ENCODE measurements around the gene LIN7A. TPM values are rescaled to one million over a fixed set of nuclear protein-coding genes. Genes with fewer than 3 reads are reported as not detected.

Gene LIN7A
- total and polyA plus RNA-seq, 8 donors, result 0.12 to 1.5 (median 0.64) TPM

GRCh38 chr12:80864046-80864735 lies 73.5 kb downstream of the LIN7A start:
- H3K4me3 ChIP-seq, result no peak overlapping the region
- H3K27ac ChIP-seq, result no peak overlapping the region
- no peaks in the 10 kb centered on the region for H3K27me3 ChIP-seq
- H3K4me1 ChIP-seq, result no peaks in the 10 kb centered on the region
- ATAC-seq (no peak), FAIRE-seq (no peak), DNase-seq (no peak)
- no peaks in the 10 kb centered on the region for H3K9me3 ChIP-seq
- intact Hi-C loops (cut with DNase I), result no loop called here
- WGBS, 2 donors, result 76 to 79% methylated on average over 4 of the region's 4 CpGs
- no peaks in the 10 kb centered on the region for H3K36me3 ChIP-seq
- TF ChIP-seq CTCF (IDR thresholded peaks at IDR 0.05), result no peak

- no peak for DNase-seq
- FAIRE-seq, result no peak
- no peak for TF ChIP-seq CTCF (IDR thresholded peaks at IDR 0.05)
- Histone ChIP-seq H3K27ac (no peak overlapping the region), H3K4me3 (no peak overlapping the region), H3K27me3 (no peaks in the 10 kb centered on the region), H3K36me3 (no peaks in the 10 kb centered on the region), H3K9me3 (no peaks in the 10 kb centered on the region), H3K4me1 (no peaks in the 10 kb centered on the region)
- intact Hi-C loops (cut with DNase I), result no loop called here
- ATAC-seq, result no peak
- 42 to 52% methylated on average over 4 of the region's 4 CpGs for WGBS, 2 donors
Observed at GRCh38 chr12:80862531-80862930, 75.2 kb downstream of the LIN7A start.

GRCh38 chr12:80861641-80862378 lies 75.9 kb downstream of the LIN7A start:
- TF ChIP-seq CTCF (IDR thresholded peaks at IDR 0.05), result no peak
- H3K4me1 ChIP-seq, result no peaks in the 10 kb centered on the region
- H3K9me3 ChIP-seq, result no peaks in the 10 kb centered on the region
- FAIRE-seq (no peak), ATAC-seq (no peak), DNase-seq (no peak)
- no peaks in the 10 kb centered on the region for H3K36me3 ChIP-seq
- H3K4me3 ChIP-seq, result no peak overlapping the region
- WGBS, 2 donors, result 68 to 71% methylated on average over 2 of the region's 2 CpGs
- intact Hi-C loops (cut with DNase I), result no loop called here
- H3K27ac ChIP-seq, result no peak overlapping the region
- no peaks in the 10 kb centered on the region for H3K27me3 ChIP-seq

GRCh38 chr12:80860928-80861327 lies 76.8 kb downstream of the LIN7A start:
- no peaks in the 10 kb centered on the region for H3K27me3 ChIP-seq
- no peaks in the 10 kb centered on the region for H3K9me3 ChIP-seq
- H3K4me1 ChIP-seq, result no peaks in the 10 kb centered on the region
- H3K27ac ChIP-seq, result no peak overlapping the region
- FAIRE-seq (no peak), DNase-seq (no peak), ATAC-seq (no peak)
- H3K36me3 ChIP-seq, result no peaks in the 10 kb centered on the region
- intact Hi-C loops (cut with DNase I), result no loop called here
- no peak overlapping the region for H3K4me3 ChIP-seq
- WGBS, 2 donors, result 65 to 71% methylated on average over 5 of the region's 5 CpGs
- TF ChIP-seq CTCF (IDR thresholded peaks at IDR 0.05), result no peak

- DNase-seq (no peak), FAIRE-seq (no peak), ATAC-seq (no peak)
- no peak overlapping the region for H3K4me3 ChIP-seq
- H3K4me1 ChIP-seq, result no peaks in the 10 kb centered on the region
- no peaks in the 10 kb centered on the region for H3K36me3 ChIP-seq
- H3K27me3 ChIP-seq, result no peaks in the 10 kb centered on the region
- no peaks in the 10 kb centered on the region for H3K9me3 ChIP-seq
- TF ChIP-seq CTCF (IDR thresholded peaks at IDR 0.05), result no peak
- intact Hi-C loops (cut with DNase I), result no loop called here
- H3K27ac ChIP-seq, result no peak overlapping the region
- 82% methylated on average over 2 of the region's 2 CpGs for WGBS, 2 donors
Observed at GRCh38 chr12:80860206-80860605, 77.5 kb downstream of the LIN7A start.
